Omental fat pad (tissue), 4 donors: ENCODE data around the gene ZBTB32. TPM values are rescaled to one million over a fixed set of nuclear protein-coding genes. Genes with fewer than 3 reads are reported as not detected.
"Not testable (repeated sequence)": the region's sequence is repeated elsewhere in the genome, so short reads cannot be mapped to it uniquely, and the experiment has no call there.

Experiments used
- ATAC-seq: fragments of 150-250 bp; one replicate; pipeline ENCODE4 v1.9.1; 2016; ENCODE audit warnings: mild to moderate bottlenecking, moderate library complexity; ENCODE audit not compliant: low FRiP score
- DNase-seq: peaks from one replicate; pipeline ENCODE4 v3.0.0-alpha.2; 2019; ENCODE audit warnings: low spot score
- CTCF ChIP-seq, 3 donors: fragments of 450-650 bp; IDR thresholded peaks; one replicate each; pipeline ENCODE4 v1.5.1; 2016 to 2017; ENCODE audit warnings: antibody characterized with exemption in 3 of 3, mild to moderate bottlenecking in 3 of 3, moderate library complexity in 2 of 3
- total RNA-seq, 4 donors: library from RNA; depleted of rRNA; stranded (reverse); fragments of >200 nt; gene quantifications; one replicate each; pipeline ENCODE4 v1.1.0, GENCODE V29; 2016

The ZBTB32 gene
- under 1 TPM in 2 of 4 donors, not detected in 2; 0.47 to 0.72 TPM for total RNA-seq

GRCh38 chr19:35704218-35704617 is at the start of gene ZBTB32:
Gene ZBTB32 (plus strand): TSS chr19:35704558. CDS start chr19:35714627, 10,069 bp downstream.
- DNase-seq: no peak
- TF ChIP-seq CTCF (IDR thresholded peaks at IDR 0.05): no peak
- no peak for ATAC-seq

GRCh38 chr19:35654828-35655227 is 49.5 kb upstream of the ZBTB32 start:
- DNase-seq, ATAC-seq: not testable (repeated sequence)

- ATAC-seq (no peak), DNase-seq (no peak)
- no peak for TF ChIP-seq CTCF (IDR thresholded peaks at IDR 0.05)
Observed at GRCh38 chr19:35655600-35655999, 48.8 kb upstream of the ZBTB32 start.

- ATAC-seq (no peak), DNase-seq (no peak)
- no peak for TF ChIP-seq CTCF (IDR thresholded peaks at IDR 0.05)
Observed at GRCh38 chr19:35656700-35657099, 47.7 kb upstream of the ZBTB32 start.

- DNase-seq (no peak), ATAC-seq (no peak)
- no peak for TF ChIP-seq CTCF (IDR thresholded peaks at IDR 0.05)
Observed at GRCh38 chr19:35657904-35658700, 46.3 kb upstream of the ZBTB32 start.

- TF ChIP-seq CTCF (IDR thresholded peaks at IDR 0.05): no peak
- ATAC-seq (no peak), DNase-seq (no peak)
Observed at GRCh38 chr19:35661995-35662340, 42.4 kb upstream of the ZBTB32 start.

- no peak for TF ChIP-seq CTCF (IDR thresholded peaks at IDR 0.05)
- no peak for DNase-seq
- no peak for ATAC-seq
Observed at GRCh38 chr19:35663981-35664380, 40.4 kb upstream of the ZBTB32 start.
